SK-N-SH treated with all-trans-retinoic acid at 6 μM for 48 hours (cell line): ENCODE results near the gene UNC5C.

ENCODE experiments used
- ATAC-seq: fragments of 200-7000 bp; cut with Tn5 transposase; 3 replicates; pipeline ENCODE4 v1.9.1; 2020; ENCODE audit warnings: mild to moderate bottlenecking, moderate library complexity
- BACH2 ChIP-seq: fragments of 250-450 bp; sonication (Bioruptor Pico); IDR thresholded peaks from 2 replicates; pipeline ENCODE4 v1.9.0; 2021; ENCODE audit warnings: mild to moderate bottlenecking, borderline replicate concordance
- CSDC2 ChIP-seq: fragments of 250-450 bp; sonication (Bioruptor Pico); IDR thresholded peaks from 2 replicates; pipeline ENCODE4 v1.5.0; 2020; ENCODE audit warnings: mild to moderate bottlenecking, moderate library complexity
- ESRRG ChIP-seq: fragments of 250-450 bp; sonication (Bioruptor Pico); IDR thresholded peaks from 2 replicates; pipeline ENCODE4 v1.6.1; 2021; ENCODE audit warnings: mild to moderate bottlenecking
- GLIS3 ChIP-seq: fragments of 250-450 bp; sonication (Bioruptor Pico); IDR thresholded peaks from 2 replicates; pipeline ENCODE4 v1.5.0; 2020; ENCODE audit warnings: mild to moderate bottlenecking, moderate library complexity
- ISL1 ChIP-seq: fragments of 250-450 bp; sonication (Bioruptor Pico); IDR thresholded peaks from 2 replicates; pipeline ENCODE4 v2.1.2; 2022; ENCODE audit warnings: mild to moderate bottlenecking, moderate library complexity
- OSR1 ChIP-seq: fragments of 250-450 bp; sonication (Bioruptor Pico); IDR thresholded peaks from 2 replicates; pipeline ENCODE4 v1.8.0; 2022; ENCODE audit warnings: moderate library complexity, mild to moderate bottlenecking, inconsistent platforms
- PPARA ChIP-seq: fragments of 250-450 bp; sonication (Bioruptor Pico); IDR thresholded peaks from 2 replicates; pipeline ENCODE4 v1.5.0; 2020; ENCODE audit warnings: mild to moderate bottlenecking, borderline replicate concordance
- RARB ChIP-seq: fragments of 250-450 bp; sonication (Bioruptor Pico); IDR thresholded peaks from 2 replicates; pipeline ENCODE4 v1.8.0; 2021; ENCODE audit warnings: mild to moderate bottlenecking, moderate library complexity
- SNAI2 ChIP-seq: fragments of 250-450 bp; sonication (Bioruptor Pico); IDR thresholded peaks from 2 replicates; pipeline ENCODE4 v1.5.0; 2020; ENCODE audit warnings: mild to moderate bottlenecking, moderate library complexity
- TCF4 ChIP-seq: fragments of 250-450 bp; sonication (Bioruptor Pico); IDR thresholded peaks from 2 replicates; pipeline ENCODE4 v1.8.0; 2021; ENCODE audit warnings: mild to moderate bottlenecking, moderate library complexity, borderline replicate concordance
- ZC3H10 ChIP-seq: fragments of 250-450 bp; sonication (Bioruptor Pico); IDR thresholded peaks from 2 replicates; pipeline ENCODE4 v1.5.1; 2021; ENCODE audit warnings: mild to moderate bottlenecking, moderate library complexity
- ZFP3 ChIP-seq: fragments of 250-450 bp; sonication (Bioruptor Pico); IDR thresholded peaks from 2 replicates; pipeline ENCODE4 v1.5.0; 2020; ENCODE audit warnings: mild to moderate bottlenecking, moderate library complexity
- ZFP30 ChIP-seq: fragments of 450-650 bp; formaldehyde crosslinking; IDR thresholded peaks from 2 replicates; pipeline ENCODE4 v1.5.0; 2022; ENCODE audit warnings: mild to moderate bottlenecking, moderate library complexity
- ZNF565 ChIP-seq: fragments of 450-650 bp; formaldehyde crosslinking; conservative IDR thresholded peaks from 2 replicates; pipeline ENCODE4 v1.5.0; 2020; ENCODE audit warnings: low read depth, mild to moderate bottlenecking, moderate library complexity
- ZNF70 ChIP-seq: fragments of 450-650 bp; formaldehyde crosslinking; IDR thresholded peaks from 2 replicates; pipeline ENCODE4 v1.5.0; 2020; ENCODE audit warnings: mild to moderate bottlenecking, moderate library complexity
- ZNF8 ChIP-seq: fragments of 450-650 bp; formaldehyde crosslinking; IDR thresholded peaks from 2 replicates; pipeline ENCODE4 v1.5.0; 2020; ENCODE audit warnings: mild to moderate bottlenecking, moderate library complexity
- TF ChIP-seq, protein P1 (sequence below): fragments of 250-450 bp; sonication (Bioruptor Pico); IDR thresholded peaks from 2 replicates; pipeline ENCODE4 v1.5.1; 2021; ENCODE audit warnings: mild to moderate bottlenecking, moderate library complexity
- TF ChIP-seq, protein P2 (sequence below): fragments of 250-450 bp; sonication (Bioruptor Pico); IDR thresholded peaks from 2 replicates; pipeline ENCODE4 v1.5.0; 2020; ENCODE audit warnings: mild to moderate bottlenecking, moderate library complexity
- TF ChIP-seq, protein P3 (sequence below): fragments of 250-450 bp; sonication (Bioruptor Pico); IDR thresholded peaks from 2 replicates; pipeline ENCODE4 v1.5.1; 2020; ENCODE audit warnings: low read depth, mild to moderate bottlenecking, moderate library complexity

Gene UNC5C

DNA sequence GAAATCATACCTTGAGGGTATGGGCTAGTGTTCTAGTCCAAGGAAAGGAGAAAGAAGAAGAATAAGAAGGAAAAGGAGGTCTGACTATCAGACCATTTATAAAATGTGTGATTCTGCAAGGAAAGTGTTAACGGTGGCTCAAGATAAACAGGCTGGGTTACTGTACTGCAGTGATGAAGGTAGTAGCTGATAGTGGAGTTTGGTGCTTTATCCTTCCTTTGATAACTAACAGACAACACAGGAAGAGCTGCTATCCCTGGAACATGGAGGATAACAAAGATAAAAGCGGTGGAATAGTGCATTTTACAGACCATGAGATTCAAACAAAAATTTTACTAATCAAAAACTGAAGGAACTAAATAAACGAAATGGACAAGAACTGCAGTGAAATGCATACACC lies 2.6 kb downstream of the UNC5C start:
- ATAC-seq = no peak
- peak; percentile 18; the same call in 1 of the 2 replicates for TF ChIP-seq ZNF70
- TF ChIP-seq, protein P1, sequence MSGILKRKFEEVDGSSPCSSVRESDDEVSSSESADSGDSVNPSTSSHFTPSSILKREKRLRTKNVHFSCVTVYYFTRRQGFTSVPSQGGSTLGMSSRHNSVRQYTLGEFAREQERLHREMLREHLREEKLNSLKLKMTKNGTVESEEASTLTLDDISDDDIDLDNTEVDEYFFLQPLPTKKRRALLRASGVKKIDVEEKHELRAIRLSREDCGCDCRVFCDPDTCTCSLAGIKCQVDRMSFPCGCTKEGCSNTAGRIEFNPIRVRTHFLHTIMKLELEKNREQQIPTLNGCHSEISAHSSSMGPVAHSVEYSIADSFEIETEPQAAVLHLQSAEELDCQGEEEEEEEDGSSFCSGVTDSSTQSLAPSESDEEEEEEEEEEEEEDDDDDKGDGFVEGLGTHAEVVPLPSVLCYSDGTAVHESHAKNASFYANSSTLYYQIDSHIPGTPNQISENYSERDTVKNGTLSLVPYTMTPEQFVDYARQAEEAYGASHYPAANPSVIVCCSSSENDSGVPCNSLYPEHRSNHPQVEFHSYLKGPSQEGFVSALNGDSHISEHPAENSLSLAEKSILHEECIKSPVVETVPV (CRISPR knock-in tag) = no peak

DNA sequence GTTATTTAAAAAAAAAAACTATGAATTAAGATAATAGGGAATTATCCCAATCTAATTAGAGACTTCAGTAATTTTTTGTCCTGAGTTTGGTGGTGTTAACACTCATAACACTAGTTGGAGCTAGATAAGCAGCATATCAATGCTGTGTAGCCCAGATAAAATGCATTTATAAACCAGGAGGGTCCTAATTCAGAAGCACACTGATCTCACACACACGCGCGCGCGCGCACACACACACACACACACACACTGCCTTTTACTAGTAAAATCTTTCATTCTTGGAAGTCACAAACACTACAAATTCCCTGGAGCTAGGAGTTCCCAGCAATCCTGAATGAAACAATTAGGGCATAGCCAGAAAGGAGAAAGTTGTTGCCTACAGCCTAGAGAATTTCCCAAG lies 3.2 kb downstream of the UNC5C start:
- ATAC-seq = no peak
- TF ChIP-seq PPARA (no peak), ZFP30 (CRISPR knock-in tag) (no peak), TCF4 (CRISPR knock-in tag) (no peak), OSR1 (CRISPR knock-in tag) (no peak), ZFP3 (CRISPR knock-in tag) (no peak), ZNF8 (CRISPR knock-in tag) (no peak), SNAI2 (CRISPR knock-in tag) (no peak), ZNF565 (no peak), RARB (CRISPR knock-in tag) (no peak), ISL1 (no peak), ESRRG (CRISPR knock-in tag) (no peak), GLIS3 (CRISPR knock-in tag) (no peak), BACH2 (no peak), ZC3H10 (no peak), CSDC2 (CRISPR knock-in tag) (no peak)
- TF ChIP-seq, protein P2, sequence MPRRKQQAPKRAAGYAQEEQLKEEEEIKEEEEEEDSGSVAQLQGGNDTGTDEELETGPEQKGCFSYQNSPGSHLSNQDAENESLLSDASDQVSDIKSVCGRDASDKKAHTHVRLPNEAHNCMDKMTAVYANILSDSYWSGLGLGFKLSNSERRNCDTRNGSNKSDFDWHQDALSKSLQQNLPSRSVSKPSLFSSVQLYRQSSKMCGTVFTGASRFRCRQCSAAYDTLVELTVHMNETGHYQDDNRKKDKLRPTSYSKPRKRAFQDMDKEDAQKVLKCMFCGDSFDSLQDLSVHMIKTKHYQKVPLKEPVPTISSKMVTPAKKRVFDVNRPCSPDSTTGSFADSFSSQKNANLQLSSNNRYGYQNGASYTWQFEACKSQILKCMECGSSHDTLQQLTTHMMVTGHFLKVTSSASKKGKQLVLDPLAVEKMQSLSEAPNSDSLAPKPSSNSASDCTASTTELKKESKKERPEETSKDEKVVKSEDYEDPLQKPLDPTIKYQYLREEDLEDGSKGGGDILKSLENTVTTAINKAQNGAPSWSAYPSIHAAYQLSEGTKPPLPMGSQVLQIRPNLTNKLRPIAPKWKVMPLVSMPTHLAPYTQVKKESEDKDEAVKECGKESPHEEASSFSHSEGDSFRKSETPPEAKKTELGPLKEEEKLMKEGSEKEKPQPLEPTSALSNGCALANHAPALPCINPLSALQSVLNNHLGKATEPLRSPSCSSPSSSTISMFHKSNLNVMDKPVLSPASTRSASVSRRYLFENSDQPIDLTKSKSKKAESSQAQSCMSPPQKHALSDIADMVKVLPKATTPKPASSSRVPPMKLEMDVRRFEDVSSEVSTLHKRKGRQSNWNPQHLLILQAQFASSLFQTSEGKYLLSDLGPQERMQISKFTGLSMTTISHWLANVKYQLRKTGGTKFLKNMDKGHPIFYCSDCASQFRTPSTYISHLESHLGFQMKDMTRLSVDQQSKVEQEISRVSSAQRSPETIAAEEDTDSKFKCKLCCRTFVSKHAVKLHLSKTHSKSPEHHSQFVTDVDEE (CRISPR knock-in tag) = no peak
- TF ChIP-seq, protein P3, sequence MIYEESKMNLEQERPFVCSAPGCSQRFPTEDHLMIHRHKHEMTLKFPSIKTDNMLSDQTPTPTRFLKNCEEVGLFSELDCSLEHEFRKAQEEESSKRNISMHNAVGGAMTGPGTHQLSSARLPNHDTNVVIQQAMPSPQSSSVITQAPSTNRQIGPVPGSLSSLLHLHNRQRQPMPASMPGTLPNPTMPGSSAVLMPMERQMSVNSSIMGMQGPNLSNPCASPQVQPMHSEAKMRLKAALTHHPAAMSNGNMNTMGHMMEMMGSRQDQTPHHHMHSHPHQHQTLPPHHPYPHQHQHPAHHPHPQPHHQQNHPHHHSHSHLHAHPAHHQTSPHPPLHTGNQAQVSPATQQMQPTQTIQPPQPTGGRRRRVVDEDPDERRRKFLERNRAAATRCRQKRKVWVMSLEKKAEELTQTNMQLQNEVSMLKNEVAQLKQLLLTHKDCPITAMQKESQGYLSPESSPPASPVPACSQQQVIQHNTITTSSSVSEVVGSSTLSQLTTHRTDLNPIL (CRISPR knock-in tag) = no peak
- TF ChIP-seq, protein P1 (CRISPR knock-in tag) = no peak

DNA sequence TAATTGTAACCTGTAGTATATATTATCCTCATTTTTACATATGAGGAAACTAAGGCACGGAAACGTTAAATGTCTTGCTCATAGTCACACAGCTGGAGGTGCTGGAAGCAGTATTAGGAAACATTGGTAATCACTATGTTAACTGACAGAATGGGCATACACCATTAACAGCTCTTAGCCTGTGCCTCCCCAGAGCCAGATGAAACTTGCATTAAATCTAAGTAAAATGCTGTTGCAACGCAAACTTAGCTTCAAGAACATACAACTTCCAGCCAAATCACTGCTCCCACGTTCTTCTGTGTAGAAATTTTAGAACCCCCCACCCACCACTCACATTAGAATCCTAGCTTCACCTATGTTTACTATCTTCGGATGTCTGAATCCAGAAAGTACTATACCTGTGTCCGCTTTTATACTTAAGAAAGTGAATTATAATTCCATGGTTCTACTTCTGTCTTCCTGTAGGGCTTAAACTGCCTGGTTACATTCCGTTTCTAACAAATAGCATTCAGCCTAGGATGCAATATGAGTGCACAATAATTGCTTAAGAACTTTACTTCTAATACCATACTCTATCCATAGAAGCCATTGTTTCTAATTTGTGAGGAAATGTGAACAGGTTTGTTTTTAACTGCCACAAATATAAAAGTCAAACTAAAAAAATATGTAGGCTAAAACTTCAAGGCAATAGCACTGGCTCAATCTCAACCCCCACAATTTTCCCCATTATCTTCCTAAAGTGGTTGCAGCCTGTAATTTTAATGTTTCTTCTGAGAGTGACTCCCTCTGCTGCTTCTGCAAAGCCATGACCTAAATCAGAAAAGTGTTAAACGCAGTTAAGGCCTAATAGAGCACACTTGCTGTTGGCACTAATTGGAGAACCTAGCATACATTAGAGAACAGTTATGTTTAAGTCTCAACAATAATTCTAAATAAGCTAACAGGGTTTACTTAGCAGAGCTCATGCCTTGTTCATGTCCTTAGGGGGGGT lies 4.4 kb downstream of the UNC5C start:
- no peak for TF ChIP-seq BACH2
- TF ChIP-seq, protein P2 (CRISPR knock-in tag) = 0 out of 2 replicates have a peak, but pooled peaks have one; percentile 23
- no peak for ATAC-seq
